ENCODE data around the gene MARVELD1.

Gene MARVELD1

DNA sequence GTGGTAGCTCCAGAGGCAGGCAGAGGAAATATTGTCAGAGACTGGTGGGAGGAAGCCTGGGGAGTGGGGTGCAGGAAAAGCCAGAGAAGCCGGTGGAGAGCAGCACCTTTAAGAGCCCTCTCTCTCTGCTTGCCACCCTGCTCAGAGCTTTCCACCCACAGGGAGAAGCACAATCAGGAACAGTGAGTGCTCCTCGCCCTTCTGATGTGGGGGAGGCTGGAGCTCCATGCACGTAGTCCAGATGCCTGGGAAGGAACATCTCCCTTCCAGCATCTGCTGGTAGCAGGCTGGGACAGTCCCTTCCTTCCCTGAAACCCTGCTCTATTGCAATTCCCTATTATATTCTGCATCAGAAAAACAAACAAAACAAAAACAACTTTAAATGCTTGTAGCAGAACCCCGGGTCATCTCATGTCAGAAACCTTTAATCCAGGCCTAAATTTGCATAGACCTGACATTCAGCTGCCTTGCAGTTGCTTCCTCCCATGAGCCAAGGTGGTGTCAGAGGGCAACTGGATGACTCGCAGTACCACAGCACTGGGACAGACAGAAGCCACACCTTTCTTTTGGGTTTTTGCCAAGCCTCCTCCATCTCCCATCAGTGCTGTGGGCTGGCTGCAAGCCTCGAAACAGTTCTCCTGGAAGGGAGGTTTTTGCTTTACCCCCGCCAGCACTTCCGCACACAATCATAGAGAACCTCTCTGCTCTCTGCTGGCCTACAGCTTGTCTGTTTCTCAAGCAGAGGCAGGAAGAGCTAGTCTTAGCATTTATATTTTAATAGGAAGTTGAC is 39.6 kb upstream of the MARVELD1 start:
- Histone ChIP-seq H3K27me3 (replicated peaks; ENCODE audit: control insufficient read depth, insufficient read depth, low read length) (no peaks in the 10 kb centered on the region), H3K36me3 (ENCODE audit: control insufficient read depth, insufficient read depth, low read length) (peaks cover 20% of the 10 kb centered on the region), H3K4me3 (replicated peaks; ENCODE audit: low read depth, low read length) (no peak overlapping the region)
- TF ChIP-seq, protein P1, sequence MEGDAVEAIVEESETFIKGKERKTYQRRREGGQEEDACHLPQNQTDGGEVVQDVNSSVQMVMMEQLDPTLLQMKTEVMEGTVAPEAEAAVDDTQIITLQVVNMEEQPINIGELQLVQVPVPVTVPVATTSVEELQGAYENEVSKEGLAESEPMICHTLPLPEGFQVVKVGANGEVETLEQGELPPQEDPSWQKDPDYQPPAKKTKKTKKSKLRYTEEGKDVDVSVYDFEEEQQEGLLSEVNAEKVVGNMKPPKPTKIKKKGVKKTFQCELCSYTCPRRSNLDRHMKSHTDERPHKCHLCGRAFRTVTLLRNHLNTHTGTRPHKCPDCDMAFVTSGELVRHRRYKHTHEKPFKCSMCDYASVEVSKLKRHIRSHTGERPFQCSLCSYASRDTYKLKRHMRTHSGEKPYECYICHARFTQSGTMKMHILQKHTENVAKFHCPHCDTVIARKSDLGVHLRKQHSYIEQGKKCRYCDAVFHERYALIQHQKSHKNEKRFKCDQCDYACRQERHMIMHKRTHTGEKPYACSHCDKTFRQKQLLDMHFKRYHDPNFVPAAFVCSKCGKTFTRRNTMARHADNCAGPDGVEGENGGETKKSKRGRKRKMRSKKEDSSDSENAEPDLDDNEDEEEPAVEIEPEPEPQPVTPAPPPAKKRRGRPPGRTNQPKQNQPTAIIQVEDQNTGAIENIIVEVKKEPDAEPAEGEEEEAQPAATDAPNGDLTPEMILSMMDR (IDR thresholded peaks at IDR 0.05; ENCODE audit: insufficient read depth, low read length, poor library complexity, severe bottlenecking): no peak
- no peak for DNase-seq (ENCODE audit: extremely low read depth, insufficient read length)

DNA sequence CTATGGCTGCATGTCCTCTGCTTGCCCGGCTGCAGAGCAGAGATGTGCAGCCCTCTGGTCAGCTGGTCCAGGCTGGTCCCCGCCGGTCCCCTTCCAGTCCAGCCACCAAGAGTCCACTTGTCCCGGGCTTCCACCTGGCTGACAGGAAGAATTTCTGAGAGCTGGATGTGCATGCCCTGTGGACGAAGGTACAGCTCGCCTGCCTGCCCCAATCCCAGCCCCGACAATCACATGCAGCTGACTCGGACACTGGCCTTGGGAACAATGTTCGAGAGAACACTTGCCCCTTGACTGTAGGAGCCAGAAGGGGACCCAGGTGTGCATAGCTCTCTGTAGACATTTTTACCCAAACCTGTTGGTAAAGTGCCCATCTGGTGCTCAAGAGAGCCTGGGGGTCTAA is 38.3 kb upstream of the MARVELD1 start:
- Histone ChIP-seq H3K4me3 (replicated peaks; ENCODE audit: low read depth, low read length) (no peak overlapping the region), H3K36me3 (ENCODE audit: control insufficient read depth, insufficient read depth, low read length) (peaks cover 17% of the 10 kb centered on the region), H3K27me3 (replicated peaks; ENCODE audit: control insufficient read depth, insufficient read depth, low read length) (no peaks in the 10 kb centered on the region)
- TF ChIP-seq, protein P1 (IDR thresholded peaks at IDR 0.05; ENCODE audit: insufficient read depth, low read length, poor library complexity, severe bottlenecking): no peak
- DNase-seq (ENCODE audit: extremely low read depth, insufficient read length): no peak

GRCh38 chr10:97676770-97677581 is 36.6 kb upstream of the MARVELD1 start:
- peaks cover 15% of the 10 kb centered on the region for H3K36me3 ChIP-seq (ENCODE audit: control insufficient read depth, insufficient read depth, low read length)
- no peak overlapping the region for H3K4me3 ChIP-seq (replicated peaks; ENCODE audit: low read depth, low read length)
- peak; percentile 28 for DNase-seq (ENCODE audit: extremely low read depth, insufficient read length)
- H3K27me3 ChIP-seq (replicated peaks; ENCODE audit: control insufficient read depth, insufficient read depth, low read length): no peaks in the 10 kb centered on the region
- TF ChIP-seq, protein P1 (IDR thresholded peaks at IDR 0.05; ENCODE audit: insufficient read depth, low read length, poor library complexity, severe bottlenecking): peak; percentile 90

DNA sequence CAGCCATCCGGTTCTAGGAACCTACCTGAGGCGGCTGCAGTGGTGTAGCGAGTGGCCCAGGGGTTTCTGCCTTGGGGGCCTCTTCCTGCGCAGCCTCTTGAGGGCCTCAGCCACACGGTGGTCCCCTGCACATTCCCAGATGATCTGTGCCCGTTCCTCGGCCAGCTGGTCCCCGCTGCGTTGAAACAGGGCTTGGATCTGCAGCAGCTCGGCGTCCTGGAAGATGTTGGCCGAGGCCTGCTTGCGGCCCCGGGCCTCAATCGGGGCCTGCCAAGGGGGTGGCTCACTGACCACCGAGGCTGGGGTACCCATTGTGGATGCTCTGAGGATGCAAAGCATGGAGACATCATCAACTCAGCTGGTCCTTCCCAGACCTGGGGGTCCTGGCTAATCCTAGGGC is 33.9 kb upstream of the MARVELD1 start:
- no peak for DNase-seq (ENCODE audit: extremely low read depth, insufficient read length)
- Histone ChIP-seq H3K4me3 (replicated peaks; ENCODE audit: low read depth, low read length) (no peak overlapping the region), H3K27me3 (replicated peaks; ENCODE audit: control insufficient read depth, insufficient read depth, low read length) (no peaks in the 10 kb centered on the region), H3K36me3 (ENCODE audit: control insufficient read depth, insufficient read depth, low read length) (peaks cover 9% of the 10 kb centered on the region)
- TF ChIP-seq, protein P1 (IDR thresholded peaks at IDR 0.05; ENCODE audit: insufficient read depth, low read length, poor library complexity, severe bottlenecking): no peak

DNA sequence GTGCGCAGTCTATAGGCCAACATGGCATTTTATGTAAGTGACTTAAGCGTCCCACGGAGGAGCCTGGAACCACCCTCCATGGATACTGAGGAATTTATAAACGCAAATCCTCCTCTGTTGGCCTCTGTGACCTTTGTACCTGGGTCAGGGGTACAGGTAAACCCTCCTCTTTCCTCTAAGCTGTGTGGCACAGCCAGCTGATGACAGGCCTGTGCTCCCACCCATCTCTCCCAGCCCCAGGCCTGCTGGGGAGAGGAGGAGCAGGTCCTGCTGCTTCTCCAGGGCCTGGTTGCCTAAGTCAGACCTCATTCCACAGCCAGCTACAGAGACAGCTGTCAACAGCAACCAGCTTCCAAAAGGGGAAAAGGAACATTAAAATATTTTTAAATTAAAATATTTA is 31.5 kb upstream of the MARVELD1 start:
- no peak for DNase-seq (ENCODE audit: extremely low read depth, insufficient read length)
- TF ChIP-seq, protein P1 (IDR thresholded peaks at IDR 0.05; ENCODE audit: insufficient read depth, low read length, poor library complexity, severe bottlenecking): no peak
- H3K36me3 ChIP-seq (ENCODE audit: control insufficient read depth, insufficient read depth, low read length): no peaks in the 10 kb centered on the region
- no peak overlapping the region for H3K4me3 ChIP-seq (replicated peaks; ENCODE audit: low read depth, low read length)
- no peaks in the 10 kb centered on the region for H3K27me3 ChIP-seq (replicated peaks; ENCODE audit: control insufficient read depth, insufficient read depth, low read length)
